Measurements from ENCODE around the gene TPPP2.
"Not testable (repeated sequence)": the region's sequence is repeated elsewhere in the genome, so short reads cannot be mapped to it uniquely, and the experiment has no call there.

TPPP2 gene

DNA sequence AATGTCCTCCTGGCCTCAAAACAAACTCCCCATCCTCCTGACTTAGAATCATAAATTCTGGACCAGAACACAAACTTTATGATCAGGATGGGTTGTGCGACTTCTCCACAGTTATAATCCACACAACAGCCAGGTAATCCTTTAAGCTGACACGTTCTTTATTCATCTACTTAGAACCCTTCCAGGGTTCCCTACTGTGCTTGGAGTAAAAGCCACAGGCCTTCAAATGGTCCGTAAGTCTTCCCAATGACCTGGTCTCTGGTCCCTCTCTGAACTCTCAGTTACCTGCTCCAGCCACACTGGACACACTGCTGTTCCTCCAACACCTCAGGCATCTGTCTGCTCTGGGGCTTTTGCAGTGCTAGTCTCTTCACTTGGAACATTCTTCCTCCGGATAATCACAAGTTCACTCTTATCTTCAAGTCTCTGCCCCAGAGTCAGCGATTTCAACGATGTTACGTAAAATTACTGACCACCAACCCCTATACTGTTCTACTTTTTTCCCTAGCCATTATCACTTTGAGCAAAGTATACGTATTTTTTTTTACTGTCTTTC lies 10.4 kb downstream of the TPPP2 start:
- Histone ChIP-seq H3K27ac (peak overlapping the region; percentile 87), H3K27me3 (ENCODE audit: control insufficient read depth, insufficient read depth, low read length) (no peaks in the 10 kb centered on the region), H2AFZ (peak overlapping the region; percentile 61), H3K9me3 (ENCODE audit: control insufficient read depth, low read length) (no peaks in the 10 kb centered on the region), H3K79me2 (no peaks in the 10 kb centered on the region), H3K36me3 (ENCODE audit: control insufficient read depth, insufficient read depth, low read length) (no peaks in the 10 kb centered on the region), H3K4me3 (ENCODE audit: low read depth, low read length) (no peak overlapping the region), H3K9ac (no peak overlapping the region), H3K4me2 (ENCODE audit: low read length) (no peak overlapping the region), H3K4me1 (peaks cover 66% of the 10 kb centered on the region)
- no peak for TF ChIP-seq CTCF (IDR thresholded peaks at IDR 0.05)

GRCh38 chr14:21040941-21041340 lies 10.9 kb downstream of the TPPP2 start:
- not testable (repeated sequence) for H3K4me2 ChIP-seq (ENCODE audit: low read length); H3K27me3 ChIP-seq (ENCODE audit: control insufficient read depth, insufficient read depth, low read length); H2AFZ ChIP-seq; H3K36me3 ChIP-seq (ENCODE audit: control insufficient read depth, insufficient read depth, low read length); H3K9me3 ChIP-seq (ENCODE audit: control insufficient read depth, low read length); H3K79me2 ChIP-seq; H3K9ac ChIP-seq; H3K27ac ChIP-seq; H3K4me3 ChIP-seq (ENCODE audit: low read depth, low read length)
- peaks cover 68% of the 10 kb centered on the region for H3K4me1 ChIP-seq

GRCh38 chr14:21041676-21042433 lies 11.8 kb downstream of the TPPP2 start, which contains the start of gene RNASE7:
TSS of gene RNASE7 (plus strand) at chr14:21042362. CDS start at chr14:21042993, 631 bp downstream.
- Histone ChIP-seq H3K79me2 (no peaks in the 10 kb centered on the region), H3K27ac (peak within 1 kb of the TSS; percentile 96), H3K4me3 (ENCODE audit: low read depth, low read length) (no peak within 1 kb of the TSS), H3K9ac (peak within 1 kb of the TSS; percentile 13), H2AFZ (peak within 1 kb of the TSS; percentile 69), H3K36me3 (ENCODE audit: control insufficient read depth, insufficient read depth, low read length) (no peaks in the 10 kb centered on the region), H3K4me1 (peaks cover 74% of the 10 kb centered on the region), H3K27me3 (ENCODE audit: control insufficient read depth, insufficient read depth, low read length) (no peaks in the 10 kb centered on the region), H3K9me3 (ENCODE audit: control insufficient read depth, low read length) (no peaks in the 10 kb centered on the region), H3K4me2 (ENCODE audit: low read length) (peak within 1 kb of the TSS; percentile 18)
- TF ChIP-seq CTCF (IDR thresholded peaks at IDR 0.05) = no peak

DNA sequence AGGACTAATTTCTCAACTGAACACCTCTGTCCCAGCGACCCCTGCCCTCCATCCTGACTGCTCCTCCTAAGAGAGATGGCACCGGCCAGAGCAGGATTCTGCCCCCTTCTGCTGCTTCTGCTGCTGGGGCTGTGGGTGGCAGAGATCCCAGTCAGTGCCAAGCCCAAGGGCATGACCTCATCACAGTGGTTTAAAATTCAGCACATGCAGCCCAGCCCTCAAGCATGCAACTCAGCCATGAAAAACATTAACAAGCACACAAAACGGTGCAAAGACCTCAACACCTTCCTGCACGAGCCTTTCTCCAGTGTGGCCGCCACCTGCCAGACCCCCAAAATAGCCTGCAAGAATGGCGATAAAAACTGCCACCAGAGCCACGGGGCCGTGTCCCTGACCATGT lies 12.9 kb downstream of the TPPP2 start:
- peak overlapping the region; percentile 13 for H3K9ac ChIP-seq
- peak overlapping the region; percentile 96 for H3K27ac ChIP-seq
- H3K4me1 ChIP-seq = peaks cover 82% of the 10 kb centered on the region
- H3K9me3 ChIP-seq (ENCODE audit: control insufficient read depth, low read length) = no peaks in the 10 kb centered on the region
- H3K27me3 ChIP-seq (ENCODE audit: control insufficient read depth, insufficient read depth, low read length) = no peaks in the 10 kb centered on the region
- H3K4me3 ChIP-seq (ENCODE audit: low read depth, low read length) = no peak overlapping the region
- no peak for TF ChIP-seq CTCF (IDR thresholded peaks at IDR 0.05)
- peak overlapping the region; percentile 69 for H2AFZ ChIP-seq
- no peaks in the 10 kb centered on the region for H3K36me3 ChIP-seq (ENCODE audit: control insufficient read depth, insufficient read depth, low read length)
- H3K79me2 ChIP-seq = no peaks in the 10 kb centered on the region
- peak overlapping the region; percentile 18 for H3K4me2 ChIP-seq (ENCODE audit: low read length)

DNA sequence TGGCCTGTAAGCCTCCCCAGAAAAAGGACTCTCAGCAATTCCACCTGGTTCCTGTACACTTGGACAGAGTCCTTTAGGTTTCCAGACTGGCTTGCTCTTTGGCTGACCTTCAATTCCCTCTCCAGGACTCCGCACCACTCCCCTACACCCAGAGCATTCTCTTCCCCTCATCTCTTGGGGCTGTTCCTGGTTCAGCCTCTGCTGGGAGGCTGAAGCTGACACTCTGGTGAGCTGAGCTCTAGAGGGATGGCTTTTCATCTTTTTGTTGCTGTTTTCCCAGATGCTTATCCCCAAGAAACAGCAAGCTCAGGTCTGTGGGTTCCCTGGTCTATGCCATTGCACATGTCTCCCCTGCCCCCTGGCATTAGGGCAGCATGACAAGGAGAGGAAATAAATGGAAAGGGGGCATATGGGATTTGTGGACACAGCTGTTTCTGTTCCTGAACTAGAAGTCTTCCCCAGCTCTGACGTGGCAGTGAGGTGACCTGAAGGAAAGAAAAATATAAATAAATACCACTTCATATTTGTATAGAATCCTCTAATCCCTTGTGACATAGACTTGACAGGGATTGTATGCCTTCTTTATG lies 13.5 kb downstream of the TPPP2 start:
- no peaks in the 10 kb centered on the region for H3K79me2 ChIP-seq
- H2AFZ ChIP-seq = peak overlapping the region; percentile 69
- H3K27ac ChIP-seq = peak overlapping the region; percentile 96
- peaks cover 85% of the 10 kb centered on the region for H3K4me1 ChIP-seq
- no peaks in the 10 kb centered on the region for H3K27me3 ChIP-seq (ENCODE audit: control insufficient read depth, insufficient read depth, low read length)
- peak overlapping the region; percentile 13 for H3K9ac ChIP-seq
- no peaks in the 10 kb centered on the region for H3K36me3 ChIP-seq (ENCODE audit: control insufficient read depth, insufficient read depth, low read length)
- H3K4me2 ChIP-seq (ENCODE audit: low read length) = peak overlapping the region; percentile 18
- peak overlapping the region; percentile 20 for H3K4me3 ChIP-seq (ENCODE audit: low read depth, low read length)
- no peak for TF ChIP-seq CTCF (IDR thresholded peaks at IDR 0.05)
- no peaks in the 10 kb centered on the region for H3K9me3 ChIP-seq (ENCODE audit: control insufficient read depth, low read length)

Data from parathyroid adenoma (tissue), 2 donors.